ENCODE measurements around the gene DHRS12.

Gene DHRS12

GRCh38 chr13:51839711-51840540, 36.0 kb upstream of the DHRS12 start:
- Histone ChIP-seq H3K9ac (ENCODE audit: low read length in 5 of 5) (no peak overlapping the region), H3K9me3 (ENCODE audit: control insufficient read depth in 5 of 5, low read length in 5 of 5) (no peaks in the 10 kb centered on the region), H3K27me3 (ENCODE audit: control insufficient read depth in 5 of 5, insufficient read depth in 4 of 5, low read length in 5 of 5) (peaks cover 0 to 8% (median 0%) of the 10 kb centered on the region in 5 donors), H3K4me3 (ENCODE audit: low read depth in 1 of 5, low read length in 5 of 5) (no peak overlapping the region), H3K36me3 (ENCODE audit: control insufficient read depth in 5 of 5, insufficient read depth in 5 of 5, low read length in 5 of 5) (no peaks in the 10 kb centered on the region), H3K27ac (ENCODE audit: low read depth, low read length) (no peak overlapping the region), H3K4me1 (ENCODE audit: control insufficient read depth in 5 of 5, insufficient read depth in 5 of 5, low read length in 5 of 5) (peaks cover 0 to 2% (median 2%) of the 10 kb centered on the region in 5 donors)

- Histone ChIP-seq H3K4me3 (ENCODE audit: low read depth in 1 of 5, low read length in 5 of 5) (no peak overlapping the region), H3K9ac (ENCODE audit: low read length in 5 of 5) (no peak overlapping the region), H3K27me3 (ENCODE audit: control insufficient read depth in 5 of 5, insufficient read depth in 4 of 5, low read length in 5 of 5) (peaks cover 0 to 4% (median 0%) of the 10 kb centered on the region in 5 donors), H3K9me3 (ENCODE audit: control insufficient read depth in 5 of 5, low read length in 5 of 5) (no peaks in the 10 kb centered on the region), H3K27ac (ENCODE audit: low read depth, low read length) (no peak overlapping the region), H3K4me1 (ENCODE audit: control insufficient read depth in 5 of 5, insufficient read depth in 5 of 5, low read length in 5 of 5) (no peaks in the 10 kb centered on the region), H3K36me3 (ENCODE audit: control insufficient read depth in 5 of 5, insufficient read depth in 5 of 5, low read length in 5 of 5) (no peaks in the 10 kb centered on the region)
Observed at GRCh38 chr13:51838240-51838846, 34.4 kb upstream of the DHRS12 start.

GRCh38 chr13:51837016-51837415, 33.1 kb upstream of the DHRS12 start:
- Histone ChIP-seq H3K27ac (ENCODE audit: low read depth, low read length) (no peak overlapping the region), H3K4me3 (ENCODE audit: low read depth in 1 of 5, low read length in 5 of 5) (no peak overlapping the region), H3K36me3 (ENCODE audit: control insufficient read depth in 5 of 5, insufficient read depth in 5 of 5, low read length in 5 of 5) (no peaks in the 10 kb centered on the region), H3K9ac (ENCODE audit: low read length in 5 of 5) (no peak overlapping the region), H3K27me3 (ENCODE audit: control insufficient read depth in 5 of 5, insufficient read depth in 4 of 5, low read length in 5 of 5) (peaks cover 0 to 4% (median 0%) of the 10 kb centered on the region in 5 donors), H3K4me1 (ENCODE audit: control insufficient read depth in 5 of 5, insufficient read depth in 5 of 5, low read length in 5 of 5) (peaks cover 0 to 6% (median 0%) of the 10 kb centered on the region in 5 donors), H3K9me3 (ENCODE audit: control insufficient read depth in 5 of 5, low read length in 5 of 5) (no peaks in the 10 kb centered on the region)

DNA sequence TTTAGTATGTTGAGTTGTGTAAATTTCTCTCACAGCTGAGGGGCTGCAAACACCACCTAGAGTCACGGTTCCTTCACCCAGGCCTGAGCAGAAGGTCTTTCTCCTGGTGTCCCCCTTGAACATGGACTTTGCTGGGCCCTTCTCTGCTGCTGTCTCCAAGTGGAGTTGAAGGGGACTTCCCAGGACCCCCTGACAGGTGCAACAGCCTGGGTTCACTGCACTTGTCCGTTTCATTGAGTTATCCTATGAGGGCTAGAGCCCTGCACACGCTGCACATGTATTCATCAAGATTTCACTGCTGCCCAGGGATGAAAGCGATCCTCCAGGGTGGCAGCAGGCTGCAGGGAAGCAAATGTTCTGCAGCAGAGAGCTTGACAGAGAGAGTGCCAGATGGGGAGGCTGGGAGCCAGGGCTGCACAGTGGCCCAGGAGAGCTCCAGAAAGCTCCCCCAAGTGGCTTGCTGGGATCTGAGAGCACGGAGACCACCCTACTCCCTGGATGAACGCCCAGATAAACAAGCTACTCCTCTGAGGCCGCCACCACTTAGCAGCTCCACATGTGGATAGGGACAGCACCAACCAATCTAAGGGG, 30.7 kb upstream of the DHRS12 start:
- H3K36me3 ChIP-seq (ENCODE audit: control insufficient read depth in 5 of 5, insufficient read depth in 5 of 5, low read length in 5 of 5): no peaks in the 10 kb centered on the region
- no peak overlapping the region for H3K4me3 ChIP-seq (ENCODE audit: low read depth in 1 of 5, low read length in 5 of 5)
- H3K27ac ChIP-seq (ENCODE audit: low read depth, low read length): no peak overlapping the region
- H3K9ac ChIP-seq (ENCODE audit: low read length in 5 of 5): no peak overlapping the region
- H3K9me3 ChIP-seq (ENCODE audit: control insufficient read depth in 5 of 5, low read length in 5 of 5): no peaks in the 10 kb centered on the region
- no peaks in the 10 kb centered on the region for H3K27me3 ChIP-seq (ENCODE audit: control insufficient read depth in 5 of 5, insufficient read depth in 4 of 5, low read length in 5 of 5)
- H3K4me1 ChIP-seq (ENCODE audit: control insufficient read depth in 5 of 5, insufficient read depth in 5 of 5, low read length in 5 of 5): peaks cover 0 to 7% (median 0%) of the 10 kb centered on the region in 5 donors

DNA sequence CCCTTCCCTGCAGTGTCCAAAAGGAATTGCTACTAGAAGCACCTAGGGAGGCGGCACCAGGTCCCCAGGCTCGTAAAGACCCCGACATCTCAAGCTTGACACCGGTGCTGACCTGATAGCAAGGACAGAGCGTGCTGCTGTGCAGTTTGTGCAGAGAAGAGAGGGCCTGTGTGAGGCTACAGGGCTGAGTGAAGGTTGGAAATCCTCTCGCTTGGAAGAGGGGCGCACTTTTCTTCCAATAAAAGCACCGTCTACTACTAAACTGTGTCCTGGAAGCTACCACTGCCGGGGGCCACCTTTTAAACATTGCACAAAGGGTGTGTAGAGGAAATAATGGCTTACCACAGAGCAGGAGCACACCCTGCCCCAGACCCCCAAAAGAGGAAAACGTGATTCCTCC, 30.0 kb upstream of the DHRS12 start:
- no peak overlapping the region for H3K4me3 ChIP-seq (ENCODE audit: low read depth in 1 of 5, low read length in 5 of 5)
- no peaks in the 10 kb centered on the region for H3K36me3 ChIP-seq (ENCODE audit: control insufficient read depth in 5 of 5, insufficient read depth in 5 of 5, low read length in 5 of 5)
- no peak overlapping the region for H3K9ac ChIP-seq (ENCODE audit: low read length in 5 of 5)
- peaks cover 0 to 7% (median 0%) of the 10 kb centered on the region in 5 donors for H3K4me1 ChIP-seq (ENCODE audit: control insufficient read depth in 5 of 5, insufficient read depth in 5 of 5, low read length in 5 of 5)
- H3K9me3 ChIP-seq (ENCODE audit: control insufficient read depth in 5 of 5, low read length in 5 of 5): no peaks in the 10 kb centered on the region
- H3K27me3 ChIP-seq (ENCODE audit: control insufficient read depth in 5 of 5, insufficient read depth in 4 of 5, low read length in 5 of 5): no peaks in the 10 kb centered on the region
- no peak overlapping the region for H3K27ac ChIP-seq (ENCODE audit: low read depth, low read length)

- peaks cover 0 to 7% (median 0%) of the 10 kb centered on the region in 5 donors for H3K4me1 ChIP-seq (ENCODE audit: control insufficient read depth in 5 of 5, insufficient read depth in 5 of 5, low read length in 5 of 5)
- no peak overlapping the region for H3K9ac ChIP-seq (ENCODE audit: low read length in 5 of 5)
Observed at GRCh38 chr13:51832471-51833152, 28.6 kb upstream of the DHRS12 start.

GRCh38 chr13:51831519-51831918, 27.6 kb upstream of the DHRS12 start:
- no peaks in the 10 kb centered on the region for H3K27me3 ChIP-seq (ENCODE audit: control insufficient read depth in 5 of 5, insufficient read depth in 4 of 5, low read length in 5 of 5)

More at GRCh38 chr13:51832471-51833152, 28.6 kb upstream of the DHRS12 start:
- Histone ChIP-seq H3K9me3 (ENCODE audit: control insufficient read depth in 5 of 5, low read length in 5 of 5) (no peaks in the 10 kb centered on the region), H3K27me3 (ENCODE audit: control insufficient read depth in 5 of 5, insufficient read depth in 4 of 5, low read length in 5 of 5) (no peaks in the 10 kb centered on the region), H3K27ac (ENCODE audit: low read depth, low read length) (no peak overlapping the region), H3K36me3 (ENCODE audit: control insufficient read depth in 5 of 5, insufficient read depth in 5 of 5, low read length in 5 of 5) (no peaks in the 10 kb centered on the region), H3K4me3 (ENCODE audit: low read depth in 1 of 5, low read length in 5 of 5) (no peak overlapping the region)

GRCh38 chr13:51829568-51829899, 25.6 kb upstream of the DHRS12 start:
- Histone ChIP-seq H3K36me3 (ENCODE audit: control insufficient read depth in 5 of 5, insufficient read depth in 5 of 5, low read length in 5 of 5) (no peaks in the 10 kb centered on the region), H3K9ac (ENCODE audit: low read length in 5 of 5) (no peak overlapping the region), H3K27me3 (ENCODE audit: control insufficient read depth in 5 of 5, insufficient read depth in 4 of 5, low read length in 5 of 5) (no peaks in the 10 kb centered on the region), H3K4me3 (ENCODE audit: low read depth in 1 of 5, low read length in 5 of 5) (no peak overlapping the region), H3K4me1 (ENCODE audit: control insufficient read depth in 5 of 5, insufficient read depth in 5 of 5, low read length in 5 of 5) (peaks cover 0 to 11% (median 4%) of the 10 kb centered on the region in 5 donors), H3K27ac (ENCODE audit: low read depth, low read length) (no peak overlapping the region), H3K9me3 (ENCODE audit: control insufficient read depth in 5 of 5, low read length in 5 of 5) (no peaks in the 10 kb centered on the region)

More at GRCh38 chr13:51831519-51831918, 27.6 kb upstream of the DHRS12 start:
- Histone ChIP-seq H3K36me3 (ENCODE audit: control insufficient read depth in 5 of 5, insufficient read depth in 5 of 5, low read length in 5 of 5) (no peaks in the 10 kb centered on the region), H3K4me1 (ENCODE audit: control insufficient read depth in 5 of 5, insufficient read depth in 5 of 5, low read length in 5 of 5) (peaks cover 0 to 7% (median 3%) of the 10 kb centered on the region in 5 donors), H3K9me3 (ENCODE audit: control insufficient read depth in 5 of 5, low read length in 5 of 5) (no peaks in the 10 kb centered on the region), H3K4me3 (ENCODE audit: low read depth in 1 of 5, low read length in 5 of 5) (no peak overlapping the region), H3K27ac (ENCODE audit: low read depth, low read length) (no peak overlapping the region), H3K9ac (ENCODE audit: low read length in 5 of 5) (no peak overlapping the region)

DNA sequence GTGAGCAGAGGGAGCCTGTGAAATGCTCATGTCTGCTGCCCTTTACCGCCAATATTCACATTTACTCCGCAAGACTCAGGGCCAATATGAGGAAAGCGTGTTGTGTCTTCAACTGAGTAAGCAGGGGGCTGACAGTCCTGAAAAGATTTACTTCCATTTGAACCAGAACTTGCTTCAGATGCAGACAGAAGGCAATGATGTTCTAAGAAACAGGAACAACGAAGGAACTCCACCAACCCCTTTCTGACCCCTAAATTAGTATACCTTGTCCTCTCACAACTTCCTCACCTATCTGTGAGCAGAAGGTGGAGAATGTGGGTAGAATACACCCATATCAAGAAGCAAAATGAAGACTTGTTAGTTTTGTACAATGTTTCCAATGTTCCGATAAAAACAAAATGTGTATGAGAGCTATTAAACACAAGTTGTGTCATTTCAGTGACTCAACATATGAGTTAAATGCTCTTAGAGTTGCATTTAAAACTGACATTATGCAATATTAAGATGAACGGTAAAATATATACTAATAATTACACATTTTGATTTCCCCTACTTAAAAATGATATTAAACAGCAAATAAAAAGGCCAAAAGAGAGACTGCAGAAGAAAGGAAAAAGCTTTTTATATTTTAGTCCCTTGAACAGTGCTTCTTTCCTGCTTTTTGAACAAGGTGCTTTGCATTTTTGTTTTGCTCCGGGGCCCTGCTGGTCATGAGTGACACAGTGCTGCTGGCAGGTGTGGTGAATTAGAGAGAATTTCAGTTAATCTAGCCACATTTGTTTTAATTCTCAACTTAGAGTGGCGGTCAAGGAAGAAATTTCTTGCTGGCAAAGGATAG, 25.0 kb upstream of the DHRS12 start:
- Histone ChIP-seq H3K9ac (ENCODE audit: low read length in 5 of 5) (no peak overlapping the region), H3K36me3 (ENCODE audit: control insufficient read depth in 5 of 5, insufficient read depth in 5 of 5, low read length in 5 of 5) (no peaks in the 10 kb centered on the region), H3K27ac (ENCODE audit: low read depth, low read length) (no peak overlapping the region), H3K4me1 (ENCODE audit: control insufficient read depth in 5 of 5, insufficient read depth in 5 of 5, low read length in 5 of 5) (peaks cover 0 to 11% (median 4%) of the 10 kb centered on the region in 5 donors), H3K9me3 (ENCODE audit: control insufficient read depth in 5 of 5, low read length in 5 of 5) (no peaks in the 10 kb centered on the region), H3K4me3 (ENCODE audit: low read depth in 1 of 5, low read length in 5 of 5) (no peak overlapping the region), H3K27me3 (ENCODE audit: control insufficient read depth in 5 of 5, insufficient read depth in 4 of 5, low read length in 5 of 5) (no peaks in the 10 kb centered on the region)
